GM19023 (cell line): Measurements from ENCODE around the gene HTR3D.
"Not testable (repeated sequence)": the region's sequence is repeated elsewhere in the genome, so short reads cannot be mapped to it uniquely, and the experiment has no call there.

ENCODE experiments used
- ATAC-seq: cut with Tn5 transposase; IDR thresholded peaks from one replicate; pipeline ENCODE4 v1.9.1; 2021; ENCODE audit warnings: mild to moderate bottlenecking, moderate library complexity; ENCODE audit not compliant: unreplicated experiment

HTR3D gene

DNA sequence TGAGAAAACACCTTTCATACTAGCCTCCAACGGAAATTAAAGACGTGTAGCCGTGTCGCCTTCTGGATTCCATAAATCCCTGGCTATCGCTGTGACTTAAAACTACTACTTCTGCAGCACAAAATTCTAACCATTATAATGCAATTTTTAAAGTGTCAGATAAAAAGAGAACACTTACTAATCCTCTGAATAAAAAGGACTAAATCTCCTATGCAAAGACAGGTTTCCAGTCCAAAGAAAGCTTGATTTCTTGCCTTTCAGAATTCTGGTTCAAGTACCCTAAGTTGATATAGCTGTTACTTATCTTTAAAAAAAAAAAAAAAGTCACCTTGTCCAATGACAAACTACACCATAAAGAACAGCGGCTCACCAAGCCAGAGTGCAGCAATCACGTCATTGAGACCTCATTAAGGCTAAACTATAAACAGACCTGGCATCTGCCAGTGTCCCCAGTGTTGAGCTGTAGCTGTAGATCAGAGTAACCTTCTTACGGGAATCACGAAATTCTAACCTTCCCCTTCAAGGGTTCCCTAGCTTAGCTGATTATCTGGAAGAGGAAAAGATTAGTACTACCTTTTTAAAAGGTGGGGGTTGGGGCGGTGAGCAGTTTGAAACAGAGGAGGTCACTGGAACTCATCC, 16.0 kb upstream of the HTR3D start:
- no peak for ATAC-seq

DNA sequence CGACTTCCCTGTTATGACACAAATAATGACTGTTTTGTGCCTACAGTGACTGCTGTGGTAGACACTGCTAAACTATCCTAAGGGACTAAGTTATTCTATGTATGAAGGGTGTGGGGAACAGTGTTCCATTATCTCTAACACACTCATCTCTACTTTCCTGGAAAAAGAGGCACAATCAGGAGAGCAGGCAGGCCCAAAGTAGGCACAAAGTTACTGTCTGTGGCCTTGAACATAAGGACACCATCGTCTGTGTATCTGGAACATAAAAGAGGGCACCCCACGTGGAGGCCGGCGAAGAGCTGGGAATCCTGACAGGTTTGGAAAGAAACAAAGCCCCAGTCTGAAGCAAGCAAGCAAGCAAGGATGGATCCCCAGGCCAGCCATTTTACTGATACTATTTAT, 15.4 kb upstream of the HTR3D start:
- ATAC-seq, result no peak

DNA sequence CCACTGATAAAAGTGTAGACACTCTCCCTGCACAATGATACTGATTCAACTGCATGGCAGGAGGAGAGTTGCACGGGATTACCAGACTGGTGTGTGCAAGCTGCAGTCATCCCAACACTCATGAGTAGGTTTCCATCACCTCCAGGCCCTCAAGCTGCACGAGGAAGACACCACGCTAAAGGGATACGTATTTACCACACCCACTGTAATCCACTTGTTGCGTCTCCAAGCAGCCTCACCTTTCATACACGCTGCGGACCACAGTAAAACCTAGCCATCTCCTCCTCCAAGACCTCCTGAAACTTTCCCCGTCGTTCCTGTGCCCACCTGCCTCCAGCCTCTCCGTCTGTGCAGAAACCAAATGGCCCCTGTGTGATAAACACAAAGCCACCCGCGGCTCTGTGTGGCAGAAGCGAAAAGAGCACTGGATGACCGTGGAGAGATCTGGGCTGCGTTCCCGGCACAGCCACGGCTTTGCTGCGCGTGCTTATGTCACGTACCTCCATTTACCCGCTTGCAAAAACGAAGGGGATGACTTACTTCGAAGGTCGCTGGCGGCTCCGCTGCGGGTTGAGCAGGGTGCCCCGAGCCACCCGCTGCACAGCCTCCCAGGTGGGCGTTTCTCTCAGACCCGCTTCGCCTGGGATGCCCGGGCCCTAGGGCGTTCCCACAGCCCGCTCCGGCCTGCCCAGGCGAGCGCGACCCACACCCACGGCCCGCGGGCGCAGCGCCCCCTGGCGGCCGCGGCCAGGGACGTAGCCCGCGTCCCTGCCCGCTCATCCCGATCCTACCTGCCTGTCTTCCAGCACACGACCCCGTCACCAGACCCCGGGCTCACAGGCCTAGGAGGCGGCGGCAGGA, 14.5 kb upstream of the HTR3D start:
- ATAC-seq, result peak; percentile 79

DNA sequence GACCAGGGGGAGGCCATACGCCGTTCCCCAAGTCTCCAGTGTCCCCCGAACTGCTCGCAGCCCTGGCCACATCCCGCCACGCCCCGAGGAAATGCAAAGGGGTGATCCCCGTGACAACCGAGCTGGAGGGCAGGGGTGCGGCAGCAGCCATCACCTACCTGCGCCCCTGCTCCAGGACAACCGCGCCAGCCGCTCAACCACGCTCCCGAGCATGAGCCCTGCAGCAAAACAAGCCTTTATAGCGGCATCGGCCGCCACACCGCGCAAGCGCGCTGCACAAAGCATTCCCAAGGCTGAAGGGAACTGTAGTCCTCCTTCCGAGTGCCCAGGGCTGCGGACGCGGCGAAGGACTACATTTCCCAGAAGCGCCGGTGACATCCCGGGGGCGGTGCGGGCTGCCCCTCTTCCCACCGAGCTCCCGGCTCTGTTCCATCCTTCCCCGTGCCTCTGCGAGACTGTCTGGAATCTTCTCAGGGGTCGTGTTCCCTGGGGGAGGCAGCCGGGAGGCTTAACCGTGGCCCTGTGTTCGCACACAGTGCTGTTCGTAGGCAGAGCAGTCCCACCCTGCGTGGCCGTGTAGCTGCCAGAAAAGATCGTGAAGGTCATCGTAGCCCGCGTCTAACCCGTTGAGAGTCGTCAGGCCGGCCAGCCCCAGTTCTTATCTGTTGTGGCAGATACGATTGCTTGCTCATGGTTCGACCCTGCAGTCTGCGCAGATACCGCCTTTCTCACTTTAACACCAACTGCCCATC, 13.7 kb upstream of the HTR3D start, which contains the start of gene ABCC5:
Gene ABCC5, minus strand, starts transcription at position 213 of the 752 bp plus-strand sequence. CDS start 3,492 bp downstream, outside the sequence.
- peak; percentile 97 for ATAC-seq

DNA sequence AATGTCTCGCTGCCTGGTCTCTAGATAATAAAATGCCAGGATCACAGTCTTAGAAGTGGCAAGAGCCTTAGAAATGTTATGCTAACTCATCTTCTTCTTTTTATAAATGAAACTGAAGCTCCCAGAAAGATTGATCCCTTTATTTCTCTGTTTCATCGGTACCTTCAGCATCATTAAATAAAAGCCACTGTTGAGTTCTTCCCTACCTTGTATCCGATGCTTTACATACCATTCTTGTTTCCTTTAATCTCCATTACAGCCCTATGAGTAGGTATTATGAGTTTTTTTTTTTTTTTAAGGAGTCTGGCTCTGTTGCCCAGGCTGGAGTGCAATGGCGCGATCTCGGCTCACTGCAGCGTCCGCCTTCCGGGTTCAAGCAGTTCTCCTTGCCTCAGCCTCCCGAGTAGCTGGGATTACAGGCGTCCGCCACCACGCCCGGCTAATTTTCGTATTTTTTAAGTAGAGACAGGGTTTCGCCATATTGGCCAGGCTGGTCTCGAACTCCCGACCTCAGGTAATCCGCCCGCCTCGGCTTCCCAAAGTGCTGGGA, 13.0 kb upstream of the HTR3D start:
- no peak for ATAC-seq

DNA sequence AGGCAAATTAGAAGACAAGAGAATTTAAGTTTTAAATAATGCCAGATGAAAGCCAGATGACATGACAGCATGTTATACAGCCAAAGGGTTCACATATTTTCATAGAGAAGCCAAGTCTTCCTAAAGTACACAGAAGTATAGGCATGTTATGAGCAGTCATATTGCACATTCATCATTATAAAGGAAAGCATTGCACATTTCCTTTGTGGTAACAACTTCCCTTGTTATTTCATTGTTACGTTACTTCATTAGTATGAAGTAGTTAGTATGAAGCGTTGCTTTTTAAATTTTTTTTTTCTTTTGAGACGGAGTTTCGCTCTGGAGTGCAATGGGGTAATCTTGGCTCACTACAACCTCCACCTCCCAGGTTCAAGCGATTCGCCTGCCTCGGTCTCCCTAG, 9.2 kb upstream of the HTR3D start:
- no peak for ATAC-seq

DNA sequence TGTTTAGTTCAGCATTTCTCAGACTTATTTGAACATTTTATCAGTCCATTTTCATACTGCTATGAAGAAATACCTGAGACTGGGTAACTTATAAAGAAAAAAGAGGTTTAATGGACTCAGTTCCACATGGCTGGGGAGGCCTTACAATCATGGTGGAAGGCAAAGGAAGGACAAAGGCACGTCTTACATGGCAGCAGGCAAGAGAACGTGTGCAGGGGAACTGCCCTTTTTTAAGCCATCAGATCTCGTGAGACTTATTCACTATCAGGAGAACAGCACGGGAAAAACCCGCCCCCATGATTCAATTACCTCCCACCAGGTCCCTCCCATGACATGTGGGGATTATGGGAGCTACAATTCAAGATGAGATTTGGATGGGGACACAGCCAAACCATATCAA, 6.3 kb upstream of the HTR3D start:
- ATAC-seq, result not testable (repeated sequence)

DNA sequence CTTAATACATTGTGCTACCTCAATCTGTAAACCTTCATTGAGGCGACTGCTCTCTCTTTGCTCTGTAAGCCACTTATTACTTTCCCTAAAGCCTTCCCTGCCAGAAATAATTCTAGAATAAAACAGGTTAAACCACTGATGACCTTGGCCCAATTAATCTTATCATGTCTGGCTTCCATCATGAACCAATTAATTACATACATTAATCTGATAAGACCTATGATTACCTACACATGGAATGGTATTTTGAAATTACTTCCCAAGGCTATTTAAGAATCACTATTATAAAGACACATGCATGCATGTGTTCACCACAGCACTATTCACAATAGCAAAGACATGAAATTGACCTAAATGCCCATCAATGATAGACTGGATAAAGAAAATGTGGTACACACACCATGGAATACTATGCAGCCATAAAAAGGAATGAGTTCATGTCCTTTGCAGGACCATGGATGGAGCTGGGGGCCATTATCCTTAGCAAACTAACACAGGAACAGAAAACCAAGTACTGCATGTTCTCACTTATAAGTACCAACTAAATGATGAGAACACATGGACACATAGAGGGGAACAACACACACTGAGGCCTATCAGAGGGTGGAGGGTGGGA, 3.2 kb upstream of the HTR3D start:
- ATAC-seq, result not testable (repeated sequence)

DNA sequence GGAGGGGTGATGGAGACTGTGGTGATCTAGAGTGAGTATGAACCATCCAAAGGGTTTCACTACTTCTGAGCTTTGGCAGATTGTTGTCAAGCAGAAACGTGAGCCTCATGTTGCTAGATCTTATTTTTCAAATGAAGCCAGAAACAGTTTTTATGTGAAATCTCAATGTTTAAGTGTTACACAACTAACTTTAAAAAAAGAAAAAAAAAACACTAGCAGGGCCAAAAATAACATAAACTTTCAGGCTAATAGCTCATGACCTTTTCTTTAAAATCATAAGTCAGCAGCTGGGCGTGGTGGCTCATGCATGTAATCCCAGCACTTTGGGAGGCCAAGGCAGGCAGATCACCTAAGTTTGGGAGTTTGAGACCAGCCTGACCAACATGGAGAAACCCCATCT, 2.1 kb upstream of the HTR3D start:
- no peak for ATAC-seq

DNA sequence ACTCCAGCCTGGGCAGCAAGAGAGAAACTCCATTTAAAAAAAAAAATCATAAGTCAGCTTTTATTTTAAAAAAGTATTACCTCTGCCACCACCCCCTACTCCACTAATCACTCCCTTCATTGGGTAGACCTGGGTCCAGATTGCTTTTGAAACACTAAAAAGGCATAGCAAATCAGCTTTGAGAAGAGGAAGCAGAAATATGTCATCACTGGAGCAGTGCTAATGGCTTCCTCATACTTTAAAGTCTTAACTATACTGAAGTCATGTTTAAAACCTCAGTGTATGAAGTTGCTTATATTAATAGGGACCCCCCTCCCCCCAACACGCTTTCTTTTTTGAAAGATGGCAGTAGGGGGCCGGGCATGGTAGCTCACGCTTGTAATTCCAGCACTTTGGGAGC, 1.0 kb upstream of the HTR3D start:
- ATAC-seq, result no peak

DNA sequence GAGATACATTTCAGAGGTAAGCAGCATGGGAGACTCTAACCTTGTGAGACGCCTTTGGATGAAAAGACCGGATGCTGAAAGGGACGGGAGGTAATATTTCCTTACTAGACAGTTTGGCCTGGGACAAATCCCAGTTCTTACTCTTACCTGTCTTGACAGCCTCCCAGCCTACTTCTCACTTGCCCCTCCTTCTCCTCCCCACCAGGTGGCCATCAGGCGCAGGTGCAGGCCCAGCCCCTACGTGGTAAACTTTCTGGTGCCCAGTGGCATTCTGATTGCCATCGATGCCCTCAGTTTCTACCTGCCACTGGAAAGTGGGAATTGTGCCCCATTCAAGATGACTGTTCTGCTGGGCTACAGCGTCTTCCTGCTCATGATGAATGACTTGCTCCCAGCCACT, 6.3 kb downstream of the HTR3D start:
- ATAC-seq, result no peak

DNA sequence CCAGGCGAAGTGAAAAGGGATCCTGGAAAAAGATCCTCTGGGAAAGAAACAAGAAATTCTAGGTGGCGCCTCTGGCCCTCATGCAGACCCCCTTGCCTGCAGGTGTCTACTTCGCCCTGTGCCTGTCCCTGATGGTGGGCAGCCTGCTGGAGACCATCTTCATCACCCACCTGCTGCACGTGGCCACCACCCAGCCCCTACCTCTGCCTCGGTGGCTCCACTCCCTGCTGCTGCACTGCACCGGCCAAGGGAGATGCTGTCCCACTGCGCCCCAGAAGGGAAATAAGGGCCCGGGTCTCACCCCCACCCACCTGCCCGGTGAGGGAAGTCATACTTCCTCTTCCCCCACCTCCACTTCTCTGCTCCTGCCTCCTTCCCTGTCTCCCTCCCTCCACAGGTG, 6.8 kb downstream of the HTR3D start:
- ATAC-seq, result not testable (repeated sequence)

DNA sequence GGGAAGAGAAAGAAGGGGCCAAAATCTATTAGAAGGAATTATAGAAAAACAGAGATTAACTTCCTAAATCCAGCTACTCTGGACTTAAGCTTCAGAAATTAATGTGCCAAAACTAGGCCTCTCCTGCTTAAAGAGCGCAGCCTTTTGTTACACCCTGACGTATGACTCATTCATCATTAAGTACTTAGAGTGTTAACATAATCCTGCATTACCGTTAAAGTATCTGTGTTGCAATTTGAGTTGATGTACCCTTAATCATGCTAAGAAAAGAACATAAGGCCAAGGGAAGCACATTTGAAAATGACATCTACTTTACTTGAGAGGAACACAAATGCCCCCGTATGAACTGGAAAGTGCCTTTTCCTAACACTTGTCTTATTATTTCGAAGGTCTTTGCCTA, 7.9 kb downstream of the HTR3D start:
- no peak for ATAC-seq

DNA sequence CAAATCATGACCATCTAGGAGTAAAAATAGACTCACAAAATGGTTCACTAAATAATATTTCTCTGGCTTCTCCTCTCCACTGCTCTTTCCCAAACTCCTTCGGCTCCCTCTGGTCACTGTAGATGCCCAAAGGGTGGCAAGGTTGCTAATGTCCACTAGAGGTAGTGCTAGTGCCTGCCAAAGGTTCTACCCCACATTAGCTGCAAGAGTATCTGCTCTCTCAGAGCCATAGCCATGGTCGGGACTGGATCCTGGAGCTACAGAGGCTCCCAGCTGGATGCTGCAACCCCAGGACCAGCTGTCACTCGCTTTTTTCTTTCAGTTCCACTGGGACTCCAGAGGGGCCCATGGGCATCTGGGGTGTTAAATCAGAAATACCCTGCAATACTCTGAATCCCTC, 8.5 kb downstream of the HTR3D start:
- ATAC-seq, result no peak

DNA sequence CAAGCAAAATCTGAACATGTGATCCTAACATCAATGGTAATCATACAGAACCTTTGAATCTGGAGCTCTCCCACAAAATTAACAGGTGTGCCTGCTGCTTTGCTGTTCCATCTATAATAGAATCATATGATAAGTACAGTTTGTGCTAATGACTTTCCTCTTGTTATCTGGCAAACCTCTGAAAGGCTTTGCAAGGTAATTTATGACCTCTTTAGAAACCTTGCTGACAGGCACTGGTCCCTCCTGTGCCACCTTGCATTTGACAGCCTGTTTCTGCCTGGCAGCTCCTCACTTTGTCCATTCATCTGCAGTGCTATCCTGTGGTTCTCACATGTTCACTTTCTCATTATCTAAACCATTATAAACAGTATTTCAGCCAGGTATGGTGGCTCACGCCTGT, 11.1 kb downstream of the HTR3D start:
- no peak for ATAC-seq

DNA sequence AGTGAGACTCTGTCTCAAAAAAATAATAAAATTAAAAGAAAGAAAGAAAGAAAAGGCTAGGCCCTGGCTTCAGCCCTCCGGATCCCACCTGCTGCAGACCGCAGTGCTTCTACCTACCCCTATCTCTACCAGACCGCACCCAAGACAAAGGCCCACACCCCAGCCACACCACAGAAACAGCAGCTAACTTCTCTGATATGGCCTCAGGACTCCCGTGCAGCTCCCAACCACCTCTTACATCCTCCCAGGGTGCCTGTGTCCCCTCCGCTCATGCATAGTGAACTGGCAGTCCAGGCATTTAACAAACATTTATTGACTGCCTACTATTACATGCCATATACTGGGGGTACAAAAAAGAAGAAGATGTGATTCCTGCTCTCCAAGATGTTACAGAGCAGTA, 14.5 kb downstream of the HTR3D start:
- ATAC-seq, result no peak

DNA sequence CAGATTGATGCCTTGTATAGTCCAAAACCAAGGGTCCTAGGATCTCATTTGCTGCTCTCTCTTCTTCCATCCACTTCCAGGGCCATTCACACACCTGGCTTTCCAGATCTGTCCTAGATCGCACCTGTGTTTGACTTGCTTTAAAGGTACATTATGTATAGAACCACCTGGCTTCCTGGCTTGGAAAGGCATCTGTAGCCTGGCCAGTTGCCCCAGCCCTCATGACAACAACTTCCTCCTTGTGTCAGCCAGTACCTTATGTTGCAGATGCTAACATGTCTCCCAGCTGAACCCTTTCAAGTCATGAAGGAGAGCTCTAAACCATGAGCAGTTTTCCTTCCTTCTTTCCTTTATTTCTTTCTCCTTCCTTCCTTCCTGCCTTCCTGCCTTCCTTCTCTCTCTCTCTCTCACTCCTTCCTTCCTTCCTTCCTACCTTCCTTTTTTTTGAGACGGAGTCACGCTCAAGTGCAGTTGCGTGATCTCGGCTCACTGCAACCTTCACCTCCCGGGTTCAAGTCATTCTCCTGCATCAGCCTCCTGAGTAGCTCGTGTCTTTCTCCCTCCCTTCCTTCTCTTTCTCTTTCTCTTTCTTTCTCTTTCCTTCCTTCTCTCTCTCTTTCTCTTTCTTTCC, 18.8 kb downstream of the HTR3D start:
- ATAC-seq, result no peak

DNA sequence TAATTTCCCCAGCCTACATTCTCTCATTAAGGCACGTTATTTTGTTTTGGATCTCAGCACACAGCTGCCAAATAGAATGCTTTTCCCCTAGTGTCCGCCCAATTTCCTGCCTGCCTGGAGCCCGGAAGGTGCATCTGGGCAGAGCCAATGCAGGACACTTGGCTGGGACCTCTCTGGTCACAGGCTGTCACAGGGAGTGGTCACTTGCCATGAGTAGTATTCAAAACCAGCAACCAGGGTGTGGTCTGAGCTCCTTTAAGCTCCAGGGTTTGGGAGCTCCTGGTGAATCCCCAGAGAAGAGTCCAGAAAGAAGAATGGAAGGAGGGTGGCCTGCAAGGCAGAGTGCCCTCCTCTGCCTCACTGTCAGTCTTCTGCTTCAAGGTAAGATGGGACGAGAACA, 21.2 kb downstream of the HTR3D start, which contains the start of gene HTR3C:
Gene HTR3C, plus strand, starts transcription at position 281 of the 400 bp plus-strand sequence. Its CDS starts 34 bp downstream, at position 315.
- ATAC-seq, result no peak

DNA sequence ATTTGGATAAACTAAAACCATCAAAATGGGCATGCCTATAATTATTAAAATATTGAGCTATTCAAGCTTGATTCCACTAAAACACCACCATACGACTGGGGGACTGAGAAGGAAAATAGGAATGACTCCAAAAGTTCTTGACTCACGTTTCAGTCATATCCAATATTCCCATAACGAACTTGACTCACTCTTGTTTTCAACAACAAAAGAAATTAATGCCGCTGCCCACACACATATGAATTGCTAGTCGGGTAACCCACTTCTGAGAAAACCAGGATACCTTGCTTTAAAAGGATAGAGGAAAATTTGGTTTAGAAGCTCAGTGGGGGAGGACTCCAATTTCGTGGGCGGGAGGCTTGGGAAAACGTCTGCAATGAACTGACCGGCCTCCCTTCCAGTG, 26.5 kb downstream of the HTR3D start:
- ATAC-seq, result no peak

DNA sequence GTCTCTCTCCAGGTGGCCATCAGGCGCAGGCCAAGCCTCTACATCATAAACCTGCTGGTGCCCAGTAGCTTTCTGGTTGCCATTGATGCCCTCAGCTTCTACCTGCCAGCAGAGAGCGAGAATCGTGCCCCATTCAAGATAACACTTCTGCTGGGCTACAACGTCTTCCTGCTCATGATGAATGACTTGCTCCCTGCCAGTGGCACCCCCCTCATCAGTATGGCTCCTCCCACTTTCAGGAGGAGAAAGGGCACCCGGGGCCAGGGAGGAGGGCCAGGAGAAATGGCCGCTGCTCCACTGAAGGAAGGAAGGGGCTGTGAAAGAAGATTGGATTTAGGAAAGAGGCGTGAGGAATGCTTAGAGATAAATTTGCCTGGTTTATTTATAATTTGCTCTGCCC, 27.9 kb downstream of the HTR3D start:
- no peak for ATAC-seq
